GM12872 (cell line): Measurements from ENCODE around the gene CELSR2.
A peak's percentile ranks its signal among the peaks of the same experiment; 100 is the strongest.

Experiments
- TF ChIP-seq, protein P1 (sequence below): IDR thresholded peaks from 3 replicates; pipeline ENCODE4 v1.5.1; 2011; ENCODE audit warnings: low read depth, mild to moderate bottlenecking, low read length, moderate library complexity; ENCODE audit not compliant: insufficient read depth

The CELSR2 gene

GRCh38 chr1:109235137-109235536, 14.2 kb upstream of the CELSR2 start:
- TF ChIP-seq, protein P1, sequence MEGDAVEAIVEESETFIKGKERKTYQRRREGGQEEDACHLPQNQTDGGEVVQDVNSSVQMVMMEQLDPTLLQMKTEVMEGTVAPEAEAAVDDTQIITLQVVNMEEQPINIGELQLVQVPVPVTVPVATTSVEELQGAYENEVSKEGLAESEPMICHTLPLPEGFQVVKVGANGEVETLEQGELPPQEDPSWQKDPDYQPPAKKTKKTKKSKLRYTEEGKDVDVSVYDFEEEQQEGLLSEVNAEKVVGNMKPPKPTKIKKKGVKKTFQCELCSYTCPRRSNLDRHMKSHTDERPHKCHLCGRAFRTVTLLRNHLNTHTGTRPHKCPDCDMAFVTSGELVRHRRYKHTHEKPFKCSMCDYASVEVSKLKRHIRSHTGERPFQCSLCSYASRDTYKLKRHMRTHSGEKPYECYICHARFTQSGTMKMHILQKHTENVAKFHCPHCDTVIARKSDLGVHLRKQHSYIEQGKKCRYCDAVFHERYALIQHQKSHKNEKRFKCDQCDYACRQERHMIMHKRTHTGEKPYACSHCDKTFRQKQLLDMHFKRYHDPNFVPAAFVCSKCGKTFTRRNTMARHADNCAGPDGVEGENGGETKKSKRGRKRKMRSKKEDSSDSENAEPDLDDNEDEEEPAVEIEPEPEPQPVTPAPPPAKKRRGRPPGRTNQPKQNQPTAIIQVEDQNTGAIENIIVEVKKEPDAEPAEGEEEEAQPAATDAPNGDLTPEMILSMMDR, result no peak

DNA sequence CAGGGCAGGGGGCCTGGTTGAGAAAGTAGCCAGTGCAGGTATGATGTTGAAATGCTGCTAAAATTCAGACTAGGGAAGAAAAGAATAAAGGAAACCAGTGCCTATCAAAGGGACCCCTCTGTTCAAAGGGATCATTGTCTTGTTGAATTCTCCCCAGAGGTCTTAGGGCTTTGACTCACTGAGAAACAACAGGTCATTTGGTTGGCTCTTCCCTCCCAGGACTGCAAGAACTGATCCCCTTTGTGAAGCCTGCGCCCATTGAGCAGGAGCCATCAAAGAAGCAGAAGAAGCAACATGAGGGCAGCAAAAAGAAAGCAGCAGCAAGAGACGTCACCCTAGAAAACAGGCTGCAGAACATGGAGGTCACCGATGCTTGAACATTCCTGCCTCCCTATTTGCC, 11.8 kb upstream of the CELSR2 start:
- TF ChIP-seq, protein P1, result no peak

DNA sequence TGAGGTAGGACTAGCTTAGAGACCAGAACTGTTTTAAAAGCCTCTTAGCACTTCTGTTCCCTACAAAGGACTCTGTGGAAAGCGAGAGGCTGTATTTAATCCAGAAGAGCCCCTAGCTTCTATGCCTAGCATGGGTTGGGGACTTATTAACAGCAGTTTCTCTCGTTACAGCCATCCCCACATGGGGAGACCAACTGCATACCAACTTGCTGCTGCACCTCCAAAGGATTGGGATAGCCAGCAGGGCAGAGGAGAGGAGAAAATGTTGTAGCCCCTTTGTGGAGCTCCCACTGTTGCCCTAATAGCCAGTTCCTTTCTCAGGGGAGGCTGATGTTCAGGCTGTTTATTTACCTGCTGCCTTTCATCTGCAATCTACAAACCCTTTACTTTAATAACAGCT, 11.0 kb upstream of the CELSR2 start:
- TF ChIP-seq, protein P1, result no peak

DNA sequence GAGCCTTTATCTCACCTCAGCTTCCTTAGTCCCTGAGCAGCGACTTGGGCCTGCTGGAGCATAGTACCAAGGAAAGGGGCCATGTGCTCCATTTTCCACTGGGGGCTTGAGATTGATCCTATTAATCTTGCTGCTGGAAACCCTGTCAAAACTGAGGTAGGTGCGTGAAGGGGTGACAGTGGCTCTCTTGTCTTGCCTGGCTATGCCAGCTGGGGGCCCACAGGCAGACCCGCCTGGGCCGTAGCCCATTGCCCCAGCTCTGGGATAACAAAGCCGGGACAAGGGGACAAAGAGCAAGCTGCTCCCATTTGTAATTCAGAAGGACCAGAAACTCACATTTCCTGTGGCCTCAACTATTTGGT, 10.3 kb upstream of the CELSR2 start:
- TF ChIP-seq, protein P1, result no peak

DNA sequence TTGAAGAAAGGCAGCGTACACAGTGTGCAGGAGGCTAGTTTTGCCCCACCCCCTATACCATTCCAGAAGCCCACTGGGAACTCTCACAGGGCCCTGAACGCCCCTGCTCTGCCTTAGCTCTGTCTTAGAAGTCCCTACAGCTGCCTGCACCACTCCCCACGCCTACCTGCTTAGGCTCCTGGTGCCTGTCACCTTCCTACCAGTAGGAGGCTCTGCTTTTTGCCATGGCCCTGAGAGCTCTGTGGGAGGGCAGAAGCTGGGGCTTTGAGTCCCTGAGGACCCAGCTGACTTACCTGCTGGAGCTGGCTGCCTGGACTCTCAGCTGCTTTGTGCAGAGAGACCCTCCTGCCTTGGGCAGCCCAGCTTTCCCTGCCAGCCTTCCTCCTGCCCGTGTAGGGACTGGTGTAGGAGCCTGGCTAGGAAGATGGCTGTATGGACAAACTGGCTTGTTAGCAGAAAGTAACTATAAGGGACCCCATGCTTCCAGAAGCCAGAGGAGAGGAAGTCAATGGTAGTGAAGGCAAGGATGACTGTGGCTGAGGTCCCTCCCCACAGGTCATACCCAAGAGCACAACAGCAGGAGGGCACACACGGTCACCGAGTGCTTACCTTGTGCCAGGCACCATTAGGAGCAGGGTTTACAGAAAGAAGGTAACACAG, 9.8 kb upstream of the CELSR2 start:
- TF ChIP-seq, protein P1, result peak; percentile 70

- TF ChIP-seq, protein P1, result no peak
Measured at GRCh38 chr1:109240158-109241152, 8.9 kb upstream of the CELSR2 start.

GRCh38 chr1:109241344-109241743, 8.0 kb upstream of the CELSR2 start:
- TF ChIP-seq, protein P1, result no peak
